ENCODE results near the gene KRTAP9-9.
"Not testable (repeated sequence)": the region's sequence is repeated elsewhere in the genome, so short reads cannot be mapped to it uniquely, and the experiment has no call there.

The KRTAP9-9 gene

DNA sequence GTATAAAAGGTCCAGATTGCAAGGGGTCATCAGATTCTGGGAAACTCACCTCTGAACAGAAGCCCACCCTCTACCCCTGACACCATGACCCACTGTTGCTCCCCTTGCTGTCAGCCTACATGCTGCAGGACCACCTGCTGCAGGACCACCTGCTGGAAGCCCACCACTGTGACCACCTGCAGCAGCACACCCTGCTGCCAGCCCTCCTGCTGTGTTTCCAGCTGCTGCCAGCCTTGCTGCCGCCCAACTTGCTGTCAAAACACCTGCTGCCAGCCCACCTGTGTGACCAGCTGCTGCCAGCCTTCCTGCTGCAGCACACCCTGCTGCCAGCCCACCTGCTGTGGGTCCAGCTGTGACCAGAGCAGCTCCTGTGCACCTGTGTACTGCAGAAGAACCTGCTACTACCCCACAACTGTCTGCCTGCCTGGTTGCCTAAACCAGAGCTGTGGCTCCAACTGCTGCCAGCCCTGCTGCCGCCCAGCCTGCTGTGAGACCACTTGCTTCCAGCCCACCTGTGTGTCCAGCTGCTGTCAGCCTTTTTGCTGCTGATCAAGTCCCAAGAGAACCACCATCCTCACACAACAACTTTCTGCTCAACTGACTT, 5.4 kb upstream of the KRTAP9-9 start, which contains the start of gene KRTAP9-4:
TSS of gene KRTAP9-4 (plus strand) at position 51 of the 604 bp plus-strand sequence. CDS start at position 85, 34 bp downstream.
- not testable (repeated sequence) for H3K4me2 ChIP-seq (ENCODE audit: low read length); H3K4me1 ChIP-seq (ENCODE audit: control insufficient read depth, low read length); H3K27ac ChIP-seq (ENCODE audit: low read depth, low read length); H3F3A ChIP-seq (ENCODE audit: control insufficient read depth, insufficient read depth); H3K27me3 ChIP-seq (ENCODE audit: control insufficient read depth, low read length); H3K9me2 ChIP-seq (replicated peaks; ENCODE audit: control insufficient read depth, low read length); H3K9me3 ChIP-seq (ENCODE audit: control insufficient read depth, insufficient read depth, low read length); H3K36me3 ChIP-seq (ENCODE audit: control insufficient read depth, low read length); H4K20me1 ChIP-seq (ENCODE audit: control insufficient read depth, insufficient read depth, low read depth, low read length); H3K79me2 ChIP-seq (ENCODE audit: control insufficient read depth, low read length); H3K4me3 ChIP-seq (ENCODE audit: low read length)

DNA sequence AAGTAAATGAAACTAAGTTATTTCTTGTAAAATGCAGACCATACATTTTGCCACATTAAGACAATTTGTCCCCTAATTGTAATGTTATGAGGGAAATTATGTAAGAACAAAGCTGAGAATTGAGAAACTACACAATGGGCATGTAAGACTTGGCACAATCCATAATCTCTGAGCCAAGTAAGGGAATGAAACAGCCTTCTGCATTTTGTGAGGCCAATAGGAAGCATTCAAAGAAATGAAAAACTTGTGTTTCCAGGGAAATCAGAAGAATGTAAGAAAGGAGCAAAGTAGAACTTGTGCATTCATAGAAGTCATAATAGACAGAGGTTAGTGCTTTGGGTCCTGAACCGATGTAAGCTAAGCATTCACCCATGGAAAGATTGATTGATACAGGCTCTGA, 3.9 kb upstream of the KRTAP9-9 start:
- TF ChIP-seq EZH2phosphoT487 (IDR thresholded peaks at IDR 0.05; ENCODE audit: borderline replicate concordance, low read length) (no peak), CTCF (IDR thresholded peaks at IDR 0.05; ENCODE audit: low read depth, low read length, poor library complexity, severe bottlenecking) (no peak)
- H3K36me3 ChIP-seq (ENCODE audit: control insufficient read depth, low read length), result no peaks in the 10 kb centered on the region
- no peaks in the 10 kb centered on the region for H3K79me2 ChIP-seq (ENCODE audit: control insufficient read depth, low read length)
- peaks cover 10% of the 10 kb centered on the region for H3K27me3 ChIP-seq (ENCODE audit: control insufficient read depth, low read length)
- H3K9me3 ChIP-seq (ENCODE audit: control insufficient read depth, insufficient read depth, low read length), result no peaks in the 10 kb centered on the region
- no peaks in the 10 kb centered on the region for H3K4me1 ChIP-seq (ENCODE audit: control insufficient read depth, low read length)
- H3K9me2 ChIP-seq (replicated peaks; ENCODE audit: control insufficient read depth, low read length), result no peaks in the 10 kb centered on the region
- H3K27ac ChIP-seq (ENCODE audit: low read depth, low read length), result no peak overlapping the region
- H3K4me3 ChIP-seq (ENCODE audit: low read length), result no peak overlapping the region
- no peaks in the 10 kb centered on the region for H4K20me1 ChIP-seq (ENCODE audit: control insufficient read depth, insufficient read depth, low read depth, low read length)
- no peak overlapping the region for H3K4me2 ChIP-seq (ENCODE audit: low read length)
- H3F3A ChIP-seq (ENCODE audit: control insufficient read depth, insufficient read depth), result no peaks in the 10 kb centered on the region

DNA sequence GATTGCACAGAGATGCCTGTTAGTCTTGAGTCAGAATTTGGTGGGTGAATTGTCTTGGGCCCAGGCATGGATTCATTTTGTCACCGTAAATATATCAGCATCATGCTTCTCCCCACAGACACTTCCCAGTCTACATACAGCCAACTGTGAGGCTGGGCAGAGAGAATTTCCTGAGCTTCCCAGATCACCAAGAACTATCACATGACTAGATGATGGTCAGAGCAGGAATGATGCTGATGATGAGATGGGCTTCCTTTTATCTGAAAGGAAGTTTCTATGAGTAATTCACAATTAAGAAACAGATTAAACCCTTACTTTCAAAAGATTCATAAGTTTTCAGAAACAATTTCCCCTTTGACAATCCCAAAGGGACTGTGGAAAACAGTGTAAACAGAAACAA, 323 bp upstream of the KRTAP9-9 start:
- no peak overlapping the region for H3K27ac ChIP-seq (ENCODE audit: low read depth, low read length)
- peaks cover 29% of the 10 kb centered on the region for H3K27me3 ChIP-seq (ENCODE audit: control insufficient read depth, low read length)
- H3F3A ChIP-seq (ENCODE audit: control insufficient read depth, insufficient read depth), result no peaks in the 10 kb centered on the region
- no peak overlapping the region for H3K4me3 ChIP-seq (ENCODE audit: low read length)
- no peaks in the 10 kb centered on the region for H3K4me1 ChIP-seq (ENCODE audit: control insufficient read depth, low read length)
- H3K9me3 ChIP-seq (ENCODE audit: control insufficient read depth, insufficient read depth, low read length), result no peaks in the 10 kb centered on the region
- H3K4me2 ChIP-seq (ENCODE audit: low read length), result no peak overlapping the region
- TF ChIP-seq CTCF (IDR thresholded peaks at IDR 0.05; ENCODE audit: low read depth, low read length, poor library complexity, severe bottlenecking), result no peak
- TF ChIP-seq EZH2phosphoT487 (IDR thresholded peaks at IDR 0.05; ENCODE audit: borderline replicate concordance, low read length), result no peak
- no peaks in the 10 kb centered on the region for H3K79me2 ChIP-seq (ENCODE audit: control insufficient read depth, low read length)
- no peaks in the 10 kb centered on the region for H3K9me2 ChIP-seq (replicated peaks; ENCODE audit: control insufficient read depth, low read length)
- H3K36me3 ChIP-seq (ENCODE audit: control insufficient read depth, low read length), result no peaks in the 10 kb centered on the region
- H4K20me1 ChIP-seq (ENCODE audit: control insufficient read depth, insufficient read depth, low read depth, low read length), result no peaks in the 10 kb centered on the region

DNA sequence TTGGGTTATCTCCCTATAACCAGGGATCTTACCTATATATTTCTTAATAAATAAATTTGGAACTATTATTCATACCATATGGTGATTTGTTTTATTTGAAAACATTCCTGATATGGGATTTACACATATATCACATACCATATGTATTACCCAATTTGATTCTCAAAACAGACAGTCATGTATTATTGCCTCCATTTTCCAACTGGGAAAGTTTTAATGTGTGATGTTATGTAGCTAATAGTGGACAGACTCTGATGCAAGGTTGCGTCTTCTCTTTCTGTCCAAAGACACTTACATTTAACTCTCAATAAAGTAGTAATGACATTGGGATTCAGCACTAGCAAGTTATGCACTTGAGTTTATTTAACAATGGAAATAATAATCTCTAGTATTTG, 1.1 kb downstream of the KRTAP9-9 start:
- H4K20me1 ChIP-seq (ENCODE audit: control insufficient read depth, insufficient read depth, low read depth, low read length), result no peaks in the 10 kb centered on the region
- TF ChIP-seq EZH2phosphoT487 (IDR thresholded peaks at IDR 0.05; ENCODE audit: borderline replicate concordance, low read length) (no peak), CTCF (IDR thresholded peaks at IDR 0.05; ENCODE audit: low read depth, low read length, poor library complexity, severe bottlenecking) (no peak)
- H3K4me3 ChIP-seq (ENCODE audit: low read length), result no peak overlapping the region
- H3K4me1 ChIP-seq (ENCODE audit: control insufficient read depth, low read length), result no peaks in the 10 kb centered on the region
- H3K27ac ChIP-seq (ENCODE audit: low read depth, low read length), result no peak overlapping the region
- no peaks in the 10 kb centered on the region for H3F3A ChIP-seq (ENCODE audit: control insufficient read depth, insufficient read depth)
- peaks cover 28% of the 10 kb centered on the region for H3K27me3 ChIP-seq (ENCODE audit: control insufficient read depth, low read length)
- no peak overlapping the region for H3K4me2 ChIP-seq (ENCODE audit: low read length)
- H3K9me2 ChIP-seq (replicated peaks; ENCODE audit: control insufficient read depth, low read length), result no peaks in the 10 kb centered on the region
- no peaks in the 10 kb centered on the region for H3K79me2 ChIP-seq (ENCODE audit: control insufficient read depth, low read length)
- H3K36me3 ChIP-seq (ENCODE audit: control insufficient read depth, low read length), result no peaks in the 10 kb centered on the region
- H3K9me3 ChIP-seq (ENCODE audit: control insufficient read depth, insufficient read depth, low read length), result no peaks in the 10 kb centered on the region

Measured in DOHH2 (cell line).